AG09309 (cell line): ENCODE data around the gene MYH9.

ENCODE experiments used
- DNase-seq: peaks from one replicate; pipeline ENCODE4 v3.0.0-alpha.2; 2010; ENCODE audit warnings: low read depth
- H3K4me3 ChIP-seq: 2 replicates; pipeline ENCODE4 v1.5.1; 2011; ENCODE audit warnings: mild to moderate bottlenecking, low read depth, low read length, moderate library complexity; ENCODE audit not compliant: control insufficient read depth
- CTCF ChIP-seq: IDR thresholded peaks from 2 replicates; pipeline ENCODE4 v1.5.1; 2011; ENCODE audit warnings: mild to moderate bottlenecking, low read depth, low read length, inconsistent platforms; ENCODE audit not compliant: insufficient read depth, control insufficient read depth; ENCODE audit errors: missing control alignments

MYH9 gene

GRCh38 chr22:36375071-36375980, 12.4 kb downstream of the MYH9 start:
- no peak for TF ChIP-seq CTCF
- DNase-seq: no peak
- H3K4me3 ChIP-seq: no peak overlapping the region

- TF ChIP-seq CTCF: no peak
- no peak for DNase-seq
- H3K4me3 ChIP-seq: no peak overlapping the region
Measured at GRCh38 chr22:36374603-36375024, 13.2 kb downstream of the MYH9 start.

- TF ChIP-seq CTCF: no peak
- H3K4me3 ChIP-seq: no peak overlapping the region
- no peak for DNase-seq
Measured at GRCh38 chr22:36373258-36373579, 14.5 kb downstream of the MYH9 start.

GRCh38 chr22:36371920-36372319, 15.8 kb downstream of the MYH9 start:
- no peak for TF ChIP-seq CTCF
- H3K4me3 ChIP-seq: no peak overlapping the region
- no peak for DNase-seq

- DNase-seq: no peak
- no peak for TF ChIP-seq CTCF
- H3K4me3 ChIP-seq: no peak overlapping the region
Measured at GRCh38 chr22:36369922-36370791, 17.6 kb downstream of the MYH9 start.

GRCh38 chr22:36369004-36369921, 18.5 kb downstream of the MYH9 start:
- no peak overlapping the region for H3K4me3 ChIP-seq
- DNase-seq: no peak
- no peak for TF ChIP-seq CTCF
